HG03571 (cell line): ENCODE measurements around the gene LY6G6D.

ENCODE experiments used
- ATAC-seq: cut with Tn5 transposase; IDR thresholded peaks from one replicate; pipeline ENCODE4 v1.9.1; 2021; ENCODE audit not compliant: unreplicated experiment

LY6G6D gene

GRCh38 chr6:31717499-31718222 lies 2.5 kb downstream of the LY6G6D start:
- ATAC-seq: no peak

- no peak for ATAC-seq
Observed at GRCh38 chr6:31718265-31718664, 3.1 kb downstream of the LY6G6D start.

GRCh38 chr6:31719001-31719400 lies 3.9 kb downstream of the LY6G6D start:
- ATAC-seq: no peak

GRCh38 chr6:31720196-31720770 lies 5.1 kb downstream of the LY6G6D start:
- ATAC-seq: no peak

GRCh38 chr6:31721351-31722020 lies 6.3 kb downstream of the LY6G6D start, which contains the start of gene LY6G6C:
Gene LY6G6C (minus strand): TSS chr6:31721746. CDS start chr6:31721679, 67 bp downstream.
- no peak for ATAC-seq

- ATAC-seq: no peak
Observed at GRCh38 chr6:31722173-31722572, 7.0 kb downstream of the LY6G6D start.

- no peak for ATAC-seq
Observed at GRCh38 chr6:31723245-31723979, 8.3 kb downstream of the LY6G6D start, which contains the start of gene MPIG6B. Gene MPIG6B (plus strand): TSS chr6:31723373. CDS start chr6:31723384, 11 bp downstream.

- ATAC-seq: no peak
Observed at GRCh38 chr6:31723980-31724691, 9.0 kb downstream of the LY6G6D start.

- no peak for ATAC-seq
Observed at GRCh38 chr6:31725502-31726350, 10.6 kb downstream of the LY6G6D start.

- no peak for ATAC-seq
Observed at GRCh38 chr6:31727034-31727716, 12.0 kb downstream of the LY6G6D start.

GRCh38 chr6:31727717-31728671 lies 12.8 kb downstream of the LY6G6D start:
- ATAC-seq: no peak

- no peak for ATAC-seq
Observed at GRCh38 chr6:31728767-31729514, 13.8 kb downstream of the LY6G6D start, which contains the start of gene DDAH2. Gene DDAH2 (minus strand): TSS chr6:31729299. CDS start chr6:31729161, 138 bp downstream.

- ATAC-seq: no peak
Observed at GRCh38 chr6:31729515-31729978, 14.4 kb downstream of the LY6G6D start.

GRCh38 chr6:31729979-31730630 lies 15.0 kb downstream of the LY6G6D start:
- ATAC-seq: no peak

GRCh38 chr6:31730631-31731086 lies 15.5 kb downstream of the LY6G6D start:
- ATAC-seq: no peak

- no peak for ATAC-seq
Observed at GRCh38 chr6:31732029-31732428, 16.9 kb downstream of the LY6G6D start.
